Neuronal stem cell (in vitro differentiated cells): ENCODE measurements around the gene UBE2L3.

Source experiments
- DNase-seq: peaks from one replicate; pipeline ENCODE4 v3.0.0-alpha.2; 2013; ENCODE audit warnings: low spot score
- H2AFZ ChIP-seq: one replicate; pipeline ENCODE4 v1.6.1; 2013; ENCODE audit warnings: mild to moderate bottlenecking, low read length, inconsistent platforms
- H2AK5ac ChIP-seq: 2 replicates; pipeline ENCODE4 v1.6.1; 2013; ENCODE audit warnings: low read depth, mild to moderate bottlenecking, inconsistent platforms, low read length, moderate library complexity, mixed read lengths
- H2BK120ac ChIP-seq: 2 replicates; pipeline ENCODE4 v1.6.1; 2013; ENCODE audit warnings: low read depth, mild to moderate bottlenecking, inconsistent platforms, low read length, moderate library complexity, mixed read lengths
- H2BK12ac ChIP-seq: one replicate; pipeline ENCODE4 v1.6.1; 2013; ENCODE audit warnings: low read length, inconsistent platforms
- H2BK15ac ChIP-seq: 2 replicates; pipeline ENCODE4 v1.6.1; 2013; ENCODE audit warnings: mild to moderate bottlenecking, low read length, inconsistent platforms, mixed read lengths
- H2BK5ac ChIP-seq: one replicate; pipeline ENCODE4 v1.6.1; 2013; ENCODE audit warnings: inconsistent platforms, mild to moderate bottlenecking, low read length, moderate library complexity
- H3K14ac ChIP-seq: one replicate; pipeline ENCODE4 v1.6.1; 2013; ENCODE audit warnings: low read length, inconsistent platforms
- H3K18ac ChIP-seq: 2 replicates; pipeline ENCODE4 v1.6.1; 2013; ENCODE audit warnings: low read length, inconsistent platforms
- H3K23ac ChIP-seq: 2 replicates; pipeline ENCODE4 v1.6.1; 2013; ENCODE audit warnings: low read depth, mild to moderate bottlenecking, mixed read lengths, low read length, inconsistent platforms; ENCODE audit not compliant: poor library complexity
- H3K27ac ChIP-seq: replicated peaks from 3 replicates; pipeline ENCODE4 v1.5.1; 2013; ENCODE audit warnings: low read length, inconsistent platforms
- H3K27me3 ChIP-seq, 3 experiments: 2 replicates each; pipeline ENCODE4 v1.6.1; 2013; ENCODE audit warnings: low read length in 3 of 3, mild to moderate bottlenecking in 2 of 3, inconsistent platforms in 1 of 3, low read depth in 1 of 3, mixed read lengths in 1 of 3, moderate library complexity in 1 of 3; ENCODE audit not compliant: control insufficient read depth in 3 of 3, insufficient read depth in 3 of 3
- H3K36me3 ChIP-seq, 2 donors: replicated peaks in 1 of 2; 2 replicates each; pipeline ENCODE4 v1.6.1; 2013; ENCODE audit warnings: low read length in 2 of 2; ENCODE audit not compliant: control insufficient read depth in 2 of 2, insufficient read depth in 2 of 2
- H3K4ac ChIP-seq: 2 replicates; pipeline ENCODE4 v1.6.1; 2013; ENCODE audit warnings: inconsistent platforms, mild to moderate bottlenecking, low read length, moderate library complexity
- H3K4me1 ChIP-seq, 2 donors: 1 replicate in 1 of 2; 2 replicates in 1 of 2; pipeline ENCODE4 v1.6.1; 2013; ENCODE audit warnings: low read length in 2 of 2, low read depth in 1 of 2; ENCODE audit not compliant: control insufficient read depth in 2 of 2, insufficient read depth in 1 of 2
- H3K4me2 ChIP-seq: one replicate; pipeline ENCODE4 v1.6.1; 2013; ENCODE audit warnings: mild to moderate bottlenecking, low read length, inconsistent platforms; ENCODE audit not compliant: insufficient read depth, poor library complexity, severe bottlenecking
- H3K4me3 ChIP-seq, 2 donors: 2 replicates each; pipeline ENCODE4 v1.5.1; 2013; ENCODE audit warnings: low read length in 2 of 2, mild to moderate bottlenecking in 2 of 2, inconsistent platforms in 1 of 2, moderate library complexity in 1 of 2
- H3K79me1 ChIP-seq: one replicate; pipeline ENCODE4 v1.6.1; 2013; ENCODE audit warnings: low read depth, mild to moderate bottlenecking, inconsistent platforms, low read length, moderate library complexity
- H3K9ac ChIP-seq: one replicate; pipeline ENCODE4 v1.6.1; 2013; ENCODE audit warnings: mild to moderate bottlenecking, low read depth, low read length, inconsistent platforms; ENCODE audit not compliant: poor library complexity
- H3K9me3 ChIP-seq, 2 donors: replicated peaks in 1 of 2; 2 replicates each; pipeline versions ENCODE3 to v1.6.1; 2013; ENCODE audit warnings: low read length in 2 of 2, mild to moderate bottlenecking in 2 of 2, inconsistent platforms in 1 of 2, low read depth in 1 of 2, mixed read lengths in 1 of 2, moderate library complexity in 1 of 2; ENCODE audit not compliant: control insufficient read depth in 2 of 2, insufficient read depth in 1 of 2
- H4K8ac ChIP-seq: one replicate; pipeline ENCODE4 v1.6.1; 2013; ENCODE audit warnings: low read depth, mild to moderate bottlenecking, inconsistent platforms, low read length, moderate library complexity
- H4K91ac ChIP-seq: one replicate; pipeline ENCODE4 v1.6.1; 2013; ENCODE audit warnings: low read length, low read depth, mild to moderate bottlenecking, inconsistent platforms; ENCODE audit not compliant: poor library complexity
- WGBS, 2 donors: extraction: QIAGEN DNeasy Blood & Tissue Kit; methylation state at CpG; one replicate each; pipeline ENCODE4 v1.1.7; 2013; ENCODE audit warnings: missing lambda C conversion rate in 2 of 2, mixed read lengths in 1 of 2; ENCODE audit not compliant: insufficient read length in 2 of 2, insufficient replicate concordance in 1 of 2; ENCODE audit errors: extremely low coverage in 2 of 2; 5-methylcytosine and 5-hydroxymethylcytosine counted together

Gene UBE2L3

DNA sequence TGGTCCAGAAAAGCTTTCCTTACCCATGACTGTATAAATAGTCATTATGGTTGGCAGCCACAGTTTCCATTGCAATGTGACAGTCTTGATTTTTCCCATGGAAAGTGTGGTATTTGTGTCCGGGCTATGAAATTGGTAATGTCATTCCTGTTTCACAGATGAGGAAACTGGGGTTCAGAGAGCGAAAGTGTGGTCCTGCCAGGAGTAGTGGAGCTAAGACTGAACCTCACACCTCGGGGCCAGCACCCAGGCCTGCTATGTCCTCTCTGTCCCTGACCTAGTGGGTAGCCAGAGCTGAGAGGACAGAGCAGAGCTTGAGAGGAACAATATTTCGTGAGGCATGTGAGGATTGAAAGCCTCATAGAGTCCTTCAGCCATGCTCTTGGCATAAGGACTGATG, 63.5 kb downstream of the UBE2L3 start:
- H3K14ac ChIP-seq: no peak overlapping the region
- no peak overlapping the region for H3K9ac ChIP-seq
- H2BK120ac ChIP-seq: no peak overlapping the region
- peaks cover 0 to 2% (median 0%) of the 10 kb centered on the region in 3 experiments for H3K27me3 ChIP-seq
- H3K4me1 ChIP-seq: peaks cover 7 to 8% of the 10 kb centered on the region in 2 donors
- no peak overlapping the region for H2AFZ ChIP-seq
- H3K36me3 ChIP-seq: peaks cover 6 to 20% of the 10 kb centered on the region in 2 donors
- DNase-seq: no peak
- no CpG with 5 or more reads among the region's 4 CpGs for WGBS, 2 donors
- H3K4me2 ChIP-seq: no peak overlapping the region
- H3K23ac ChIP-seq: no peak overlapping the region
- H4K91ac ChIP-seq: no peak overlapping the region
- H3K27ac ChIP-seq: no peak overlapping the region
- H3K79me1 ChIP-seq: peaks cover 14% of the 10 kb centered on the region
- H2BK5ac ChIP-seq: no peak overlapping the region
- H3K18ac ChIP-seq: no peak overlapping the region
- no peak overlapping the region for H2AK5ac ChIP-seq
- H2BK12ac ChIP-seq: no peak overlapping the region
- H3K9me3 ChIP-seq: peaks cover 0 to 5% of the 10 kb centered on the region in 2 donors
- H2BK15ac ChIP-seq: no peak overlapping the region
- no peak overlapping the region for H4K8ac ChIP-seq
- no peak overlapping the region for H3K4me3 ChIP-seq
- H3K4ac ChIP-seq: no peak overlapping the region

DNA sequence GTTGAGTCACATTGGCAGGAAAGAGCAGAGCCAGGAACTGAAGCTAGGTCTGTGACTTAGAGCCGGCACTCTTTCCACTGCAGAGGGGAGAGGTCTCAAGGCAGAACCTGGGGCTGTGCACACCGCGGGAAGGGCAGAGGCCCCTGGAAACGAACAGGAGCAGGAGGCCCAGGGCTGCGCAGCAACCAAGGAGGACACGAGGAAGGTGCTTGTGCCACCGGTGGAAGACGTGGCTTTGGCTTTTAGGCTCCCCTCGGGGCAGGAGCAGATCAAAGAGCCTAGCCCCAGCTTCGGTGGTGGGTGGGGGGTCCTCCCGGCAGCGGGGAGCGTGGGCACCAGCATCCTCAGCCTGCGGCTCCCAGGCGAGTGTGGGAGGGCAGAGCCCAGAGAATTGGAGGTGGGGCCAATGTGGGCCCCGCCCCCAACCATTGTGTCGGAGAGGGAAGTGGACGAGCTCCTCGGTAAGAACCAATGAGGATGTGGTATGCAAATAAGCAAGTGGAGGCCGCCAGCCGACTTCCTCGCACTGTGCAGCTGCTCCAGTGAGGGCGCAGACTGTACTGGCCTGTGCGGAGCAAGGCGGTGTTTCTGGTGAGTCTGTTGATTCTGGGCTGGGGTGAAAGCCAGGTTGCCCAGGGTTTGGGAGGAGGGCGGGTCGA, 64.9 kb downstream of the UBE2L3 start, which contains the start of gene CCDC116:
TSS of gene CCDC116 (plus strand) at position 524 of the 659 bp plus-strand sequence. CDS start 422 bp downstream, outside the sequence.
- no peak within 1 kb of the TSS for H3K4ac ChIP-seq
- peak within 1 kb of the TSS; percentile 81 for H2AK5ac ChIP-seq
- no peak within 1 kb of the TSS for H2BK15ac ChIP-seq
- no peak within 1 kb of the TSS for H3K27ac ChIP-seq
- no peak within 1 kb of the TSS for H2AFZ ChIP-seq
- no peak within 1 kb of the TSS for H2BK120ac ChIP-seq
- H3K36me3 ChIP-seq: peaks cover 4 to 13% of the 10 kb centered on the region in 2 donors
- peaks cover 0 to 5% of the 10 kb centered on the region in 2 donors for H3K9me3 ChIP-seq
- H4K8ac ChIP-seq: peak within 1 kb of the TSS; percentile 17
- peak within 1 kb of the TSS; percentile 71 for H3K14ac ChIP-seq
- peaks cover 0 to 2% (median 0%) of the 10 kb centered on the region in 3 experiments for H3K27me3 ChIP-seq
- H3K4me2 ChIP-seq: no peak within 1 kb of the TSS
- no peak within 1 kb of the TSS for H3K9ac ChIP-seq
- H2BK5ac ChIP-seq: peak within 1 kb of the TSS; percentile 66
- peak within 1 kb of the TSS; percentile 41 for H2BK12ac ChIP-seq
- H3K79me1 ChIP-seq: peaks cover 14% of the 10 kb centered on the region
- H3K4me3 ChIP-seq: no peak within 1 kb of the TSS
- peaks cover 7 to 8% of the 10 kb centered on the region in 2 donors for H3K4me1 ChIP-seq
- WGBS, 2 donors: no CpG with 5 or more reads among the region's 27 CpGs
- H4K91ac ChIP-seq: no peak within 1 kb of the TSS
- DNase-seq: no peak
- peak within 1 kb of the TSS; percentile 100 for H3K23ac ChIP-seq
- peak within 1 kb of the TSS; percentile 76 for H3K18ac ChIP-seq

GRCh38 chr22:21632931-21633330, 65.4 kb downstream of the UBE2L3 start:
- Histone ChIP-seq H3K4me1 (peaks cover 7 to 8% of the 10 kb centered on the region in 2 donors), H3K79me1 (peaks cover 14% of the 10 kb centered on the region), H4K91ac (no peak overlapping the region), H3K23ac (peak overlapping the region; percentile 100), H3K4me2 (no peak overlapping the region), H3K27ac (no peak overlapping the region), H3K4me3 (no peak overlapping the region), H2BK5ac (peak overlapping the region; percentile 66), H3K27me3 (peaks cover 0 to 2% (median 0%) of the 10 kb centered on the region in 3 experiments), H3K4ac (no peak overlapping the region), H2BK120ac (no peak overlapping the region), H2AFZ (no peak overlapping the region), H3K18ac (peak overlapping the region; percentile 38), H3K9ac (no peak overlapping the region), H2BK12ac (no peak overlapping the region), H4K8ac (peak overlapping the region; percentile 17), H3K14ac (peak overlapping the region; percentile 71), H2AK5ac (peak overlapping the region; percentile 81), H3K36me3 (peaks cover 4 to 7% of the 10 kb centered on the region in 2 donors), H2BK15ac (no peak overlapping the region), H3K9me3 (peaks cover 0 to 5% of the 10 kb centered on the region in 2 donors)
- no CpG with 5 or more reads among the region's 18 CpGs for WGBS, 2 donors
- DNase-seq: no peak

GRCh38 chr22:21633481-21633880, 66.0 kb downstream of the UBE2L3 start:
- Histone ChIP-seq H3K79me1 (peaks cover 11% of the 10 kb centered on the region), H2AFZ (no peak overlapping the region), H2BK5ac (no peak overlapping the region), H3K18ac (no peak overlapping the region), H2BK120ac (no peak overlapping the region), H3K27ac (no peak overlapping the region), H3K4me3 (no peak overlapping the region), H3K4me1 (peaks cover 5 to 7% of the 10 kb centered on the region in 2 donors), H2BK12ac (no peak overlapping the region), H3K36me3 (peaks cover 0 to 1% of the 10 kb centered on the region in 2 donors), H3K4ac (no peak overlapping the region), H4K8ac (no peak overlapping the region), H4K91ac (no peak overlapping the region), H2AK5ac (peak overlapping the region; percentile 68), H3K27me3 (peaks cover 0 to 2% (median 0%) of the 10 kb centered on the region in 3 experiments), H3K9ac (no peak overlapping the region), H3K14ac (no peak overlapping the region), H3K9me3 (peaks cover 0 to 2% of the 10 kb centered on the region in 2 donors), H2BK15ac (no peak overlapping the region), H3K4me2 (no peak overlapping the region), H3K23ac (peak overlapping the region; percentile 100)
- no peak for DNase-seq
- no CpG with 5 or more reads among the region's 4 CpGs for WGBS, 2 donors
